H1 (cell line): ENCODE data around the gene C1orf116. TPM values are rescaled to one million over a fixed set of nuclear protein-coding genes. Genes with fewer than 3 reads are reported as not detected.

Source experiments
- CEBPB ChIP-seq: IDR thresholded peaks from 2 replicates; pipeline ENCODE4 v1.6.1; 2012; ENCODE audit warnings: low read depth, low read length
- CREB1 ChIP-seq: IDR thresholded peaks from 2 replicates; pipeline ENCODE4 v1.6.1; 2012; ENCODE audit warnings: inconsistent platforms
- SP4 ChIP-seq: IDR thresholded peaks from 2 replicates; pipeline ENCODE4 v1.6.1; 2012; ENCODE audit warnings: low read length, inconsistent platforms
- polyA plus RNA-seq, 7 experiments: library from polyadenylated mRNA; depleted of rRNA in 3 of 7; stranded (reverse) in 5 of 7; unstranded in 2 of 7; fragments of >200 nt in 5 of 7; fragments of 200-250 nt in 2 of 7; gene quantifications; 1 replicate in 5 of 7; 2 replicates in 1 of 7; 4 replicates in 1 of 7; pipeline versions ENCODE4 v1.2.1 to v1.2.3, GENCODE V29; 2011 to 2013; ENCODE audit warnings: missing spikeins in 2 of 7, mixed read lengths in 2 of 7
- total RNA-seq: library from RNA; stranded (reverse); fragmentation: NEBNext Ultra II Directional; extraction: Animal tissue kit (Norgen Biotek cat#: 25700); gene quantifications from 2 replicates; pipeline ENCODE4 v1.2.1, GENCODE V29; 2021

C1orf116 gene
- total and polyA plus RNA-seq, 2 of the 8 experiments (the other 6 are each of a cell fraction or from before 2014, with no cell fraction given): 2.2 to 3.9 TPM

DNA sequence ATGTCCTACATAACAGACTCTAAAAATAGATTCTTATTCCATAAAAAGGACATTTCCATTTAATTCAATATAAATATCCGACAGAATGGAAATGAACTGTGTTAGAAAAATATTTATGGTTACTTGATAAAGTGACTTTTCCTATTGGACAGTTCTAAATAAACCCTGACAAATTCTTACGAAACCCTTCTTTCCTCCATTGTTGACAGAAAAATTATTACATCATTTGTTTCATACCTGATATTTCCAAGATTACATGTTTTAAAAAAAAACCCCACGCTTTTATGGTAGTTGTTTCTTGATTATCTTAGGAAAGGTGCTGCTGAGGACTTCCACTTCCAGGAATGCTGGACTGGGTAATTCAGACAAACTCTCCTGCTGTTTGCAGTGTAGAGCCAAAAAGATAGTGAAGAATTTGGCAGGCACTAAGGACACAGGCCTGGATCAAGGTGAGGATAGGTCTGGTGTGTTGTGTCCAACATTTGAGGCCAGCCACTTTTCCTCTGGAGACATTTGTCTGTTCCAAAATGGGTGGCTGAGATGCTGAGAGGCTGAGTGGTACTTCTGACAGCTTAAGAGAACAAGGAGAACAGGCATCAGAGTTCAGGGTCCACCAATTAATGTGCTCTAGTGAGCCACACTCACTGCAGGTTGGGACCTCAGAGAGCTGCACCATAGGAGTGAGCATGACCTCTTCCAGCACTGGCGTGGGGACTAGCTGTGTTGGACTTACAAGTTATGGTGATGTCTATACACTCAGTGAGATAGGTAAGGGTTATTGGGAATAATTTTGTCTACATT, 7.0 kb upstream of the C1orf116 start (continued):
- no peak for TF ChIP-seq CREB1
- TF ChIP-seq SP4: no peak
- TF ChIP-seq CEBPB: no peak
